Erythroblast (primary cell): ENCODE measurements around the gene EIPR1.

Source experiments
- GATA1 ChIP-seq: IDR thresholded peaks from 2 replicates; pipeline ENCODE4 v1.6.1; 2011; ENCODE audit warnings: low read depth, mild to moderate bottlenecking, control low read depth, low read length, moderate library complexity
- POLR2A ChIP-seq: IDR thresholded peaks from 2 replicates; pipeline ENCODE4 v1.6.1; 2011; ENCODE audit warnings: mild to moderate bottlenecking, low read length

GRCh38 chr2:3177891-3178577 lies 199.6 kb downstream of the EIPR1 start:
- no peak for TF ChIP-seq POLR2A
- no peak for TF ChIP-seq GATA1
